Measurements from ENCODE around the gene ZNF668.

GRCh38 chr16:31086629-31086906 is 12.5 kb upstream of the ZNF668 start:
- TF ChIP-seq, protein P1, sequence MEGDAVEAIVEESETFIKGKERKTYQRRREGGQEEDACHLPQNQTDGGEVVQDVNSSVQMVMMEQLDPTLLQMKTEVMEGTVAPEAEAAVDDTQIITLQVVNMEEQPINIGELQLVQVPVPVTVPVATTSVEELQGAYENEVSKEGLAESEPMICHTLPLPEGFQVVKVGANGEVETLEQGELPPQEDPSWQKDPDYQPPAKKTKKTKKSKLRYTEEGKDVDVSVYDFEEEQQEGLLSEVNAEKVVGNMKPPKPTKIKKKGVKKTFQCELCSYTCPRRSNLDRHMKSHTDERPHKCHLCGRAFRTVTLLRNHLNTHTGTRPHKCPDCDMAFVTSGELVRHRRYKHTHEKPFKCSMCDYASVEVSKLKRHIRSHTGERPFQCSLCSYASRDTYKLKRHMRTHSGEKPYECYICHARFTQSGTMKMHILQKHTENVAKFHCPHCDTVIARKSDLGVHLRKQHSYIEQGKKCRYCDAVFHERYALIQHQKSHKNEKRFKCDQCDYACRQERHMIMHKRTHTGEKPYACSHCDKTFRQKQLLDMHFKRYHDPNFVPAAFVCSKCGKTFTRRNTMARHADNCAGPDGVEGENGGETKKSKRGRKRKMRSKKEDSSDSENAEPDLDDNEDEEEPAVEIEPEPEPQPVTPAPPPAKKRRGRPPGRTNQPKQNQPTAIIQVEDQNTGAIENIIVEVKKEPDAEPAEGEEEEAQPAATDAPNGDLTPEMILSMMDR (conservative IDR thresholded peaks at IDR 0.05 in 1 of 2, IDR thresholded peaks at IDR 0.05 in 1 of 2; ENCODE audit: extremely low read depth in 1 of 2, insufficient read depth in 1 of 2, low read depth in 1 of 2, low read length in 2 of 2) = no peak
- no peak for TF ChIP-seq EZH2 (IDR thresholded peaks at IDR 0.05; ENCODE audit: borderline replicate concordance, low read length)
